ENCODE data around the gene SPOCK2.
A peak's percentile ranks its signal among the peaks of the same experiment; 100 is the strongest.

The SPOCK2 gene

GRCh38 chr10:72086466-72087391, 1.6 kb downstream of the SPOCK2 start:
- Mint-ChIP-seq H3K27ac (peak overlapping the region; percentile 98), H3K4me1 (ENCODE audit: low read depth) (peaks cover 71% of the 10 kb centered on the region)

GRCh38 chr10:72085864-72086465, 2.4 kb downstream of the SPOCK2 start:
- no peaks in the 10 kb centered on the region for H3K27me3 Mint-ChIP-seq
- peaks cover 2% of the 10 kb centered on the region for H3K36me3 Mint-ChIP-seq
- H3K4me1 Mint-ChIP-seq (ENCODE audit: low read depth), result peaks cover 76% of the 10 kb centered on the region
- peak overlapping the region; percentile 98 for H3K27ac Mint-ChIP-seq
- H3K9me3 Mint-ChIP-seq (ENCODE audit: low read depth), result no peaks in the 10 kb centered on the region
- peak overlapping the region; percentile 96 for H3K4me3 Mint-ChIP-seq

More at GRCh38 chr10:72086466-72087391, 1.6 kb downstream of the SPOCK2 start:
- no peaks in the 10 kb centered on the region for H3K9me3 Mint-ChIP-seq (ENCODE audit: low read depth)
- H3K36me3 Mint-ChIP-seq, result peaks cover 2% of the 10 kb centered on the region
- peak overlapping the region; percentile 96 for H3K4me3 Mint-ChIP-seq
- H3K27me3 Mint-ChIP-seq, result no peaks in the 10 kb centered on the region

DNA sequence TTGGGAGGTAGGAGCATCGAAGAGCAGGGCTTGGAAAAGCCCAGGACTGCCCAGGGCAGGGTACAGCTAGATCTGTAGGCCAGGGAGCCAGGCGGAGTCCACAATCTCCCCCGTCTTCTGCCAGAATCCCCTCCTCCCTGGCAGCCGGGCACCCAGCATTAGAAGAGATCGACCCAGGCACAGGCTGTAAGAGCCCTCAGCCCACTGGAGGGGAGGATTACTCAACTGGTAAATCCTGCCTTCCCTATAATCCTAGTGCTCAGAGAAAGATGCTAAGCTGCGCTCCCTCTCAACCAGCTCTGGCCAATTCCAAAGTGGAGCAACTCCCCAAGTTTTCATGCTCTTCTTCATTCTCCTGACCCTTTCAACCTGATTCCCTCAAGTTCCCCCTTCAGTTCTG, 3.2 kb downstream of the SPOCK2 start:
- H3K27ac Mint-ChIP-seq, result peak overlapping the region; percentile 98
- H3K9me3 Mint-ChIP-seq (ENCODE audit: low read depth), result no peaks in the 10 kb centered on the region
- H3K36me3 Mint-ChIP-seq, result peaks cover 3% of the 10 kb centered on the region
- H3K4me3 Mint-ChIP-seq, result peak overlapping the region; percentile 96
- no peaks in the 10 kb centered on the region for H3K27me3 Mint-ChIP-seq
- peaks cover 79% of the 10 kb centered on the region for H3K4me1 Mint-ChIP-seq (ENCODE audit: low read depth)

GRCh38 chr10:72083790-72084459, 4.4 kb downstream of the SPOCK2 start:
- H3K9me3 Mint-ChIP-seq (ENCODE audit: low read depth), result no peaks in the 10 kb centered on the region
- peak overlapping the region; percentile 98 for H3K27ac Mint-ChIP-seq
- H3K4me3 Mint-ChIP-seq, result peak overlapping the region; percentile 96
- H3K27me3 Mint-ChIP-seq, result no peaks in the 10 kb centered on the region
- H3K36me3 Mint-ChIP-seq, result peaks cover 4% of the 10 kb centered on the region
- H3K4me1 Mint-ChIP-seq (ENCODE audit: low read depth), result peaks cover 79% of the 10 kb centered on the region

DNA sequence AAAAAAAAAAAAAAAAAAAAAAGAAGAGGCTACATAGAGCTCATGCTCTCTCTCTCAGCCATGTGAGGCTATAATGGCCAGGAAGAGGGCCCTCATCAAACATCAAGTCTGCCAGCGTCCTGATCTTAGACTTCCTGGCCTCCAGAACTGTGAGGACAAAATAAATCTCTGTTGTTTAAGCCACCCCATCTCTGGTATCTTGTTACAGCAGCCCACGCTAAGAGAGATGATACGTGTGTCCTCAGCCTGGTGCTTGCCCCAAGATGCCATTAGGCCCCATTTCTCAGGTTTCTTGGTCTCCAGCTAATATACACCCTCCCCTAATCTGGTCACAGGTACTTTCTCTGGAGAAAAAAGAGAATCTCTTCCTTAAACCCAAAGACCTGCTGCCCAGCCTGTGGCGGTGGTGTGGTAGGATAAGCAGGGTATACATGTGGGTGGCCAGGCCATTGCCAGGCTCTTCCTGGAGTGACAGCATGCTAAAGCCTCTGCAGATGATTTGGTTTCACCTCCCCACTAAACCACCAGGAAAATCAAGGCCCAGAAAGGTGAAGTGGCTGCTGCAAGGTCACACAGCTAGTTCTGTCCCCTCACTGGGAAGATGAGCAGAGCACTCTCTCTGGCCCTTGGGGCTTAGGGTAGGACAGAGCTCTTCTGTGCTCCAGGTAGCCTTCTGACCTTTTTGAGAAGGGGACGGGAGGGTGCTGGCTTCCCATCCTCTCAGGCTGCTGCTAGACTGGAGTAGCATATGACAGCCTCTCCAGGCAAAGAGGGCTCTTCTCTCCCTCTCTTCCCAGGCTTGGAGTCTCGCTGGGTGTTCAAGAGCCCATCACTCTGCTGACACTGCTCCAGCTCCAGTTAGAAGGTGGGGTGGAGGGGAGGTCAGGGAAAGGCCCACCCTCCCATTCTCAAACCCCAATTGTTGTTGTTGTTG, 5.2 kb downstream of the SPOCK2 start:
- Mint-ChIP-seq H3K4me1 (ENCODE audit: low read depth) (peaks cover 80% of the 10 kb centered on the region), H3K27me3 (no peaks in the 10 kb centered on the region), H3K9me3 (ENCODE audit: low read depth) (no peaks in the 10 kb centered on the region), H3K4me3 (peak overlapping the region; percentile 96), H3K27ac (peak overlapping the region; percentile 98), H3K36me3 (peaks cover 4% of the 10 kb centered on the region)

- no peaks in the 10 kb centered on the region for H3K27me3 Mint-ChIP-seq
- H3K4me3 Mint-ChIP-seq, result peak overlapping the region; percentile 69
- H3K36me3 Mint-ChIP-seq, result peaks cover 4% of the 10 kb centered on the region
- H3K4me1 Mint-ChIP-seq (ENCODE audit: low read depth), result peaks cover 91% of the 10 kb centered on the region
- H3K9me3 Mint-ChIP-seq (ENCODE audit: low read depth), result no peaks in the 10 kb centered on the region
- H3K27ac Mint-ChIP-seq, result peak overlapping the region; percentile 98
Measured at GRCh38 chr10:72081772-72082590, 6.4 kb downstream of the SPOCK2 start.

GRCh38 chr10:72081210-72081609, 7.1 kb downstream of the SPOCK2 start:
- Mint-ChIP-seq H3K4me1 (ENCODE audit: low read depth) (peaks cover 93% of the 10 kb centered on the region), H3K27me3 (no peaks in the 10 kb centered on the region)

DNA sequence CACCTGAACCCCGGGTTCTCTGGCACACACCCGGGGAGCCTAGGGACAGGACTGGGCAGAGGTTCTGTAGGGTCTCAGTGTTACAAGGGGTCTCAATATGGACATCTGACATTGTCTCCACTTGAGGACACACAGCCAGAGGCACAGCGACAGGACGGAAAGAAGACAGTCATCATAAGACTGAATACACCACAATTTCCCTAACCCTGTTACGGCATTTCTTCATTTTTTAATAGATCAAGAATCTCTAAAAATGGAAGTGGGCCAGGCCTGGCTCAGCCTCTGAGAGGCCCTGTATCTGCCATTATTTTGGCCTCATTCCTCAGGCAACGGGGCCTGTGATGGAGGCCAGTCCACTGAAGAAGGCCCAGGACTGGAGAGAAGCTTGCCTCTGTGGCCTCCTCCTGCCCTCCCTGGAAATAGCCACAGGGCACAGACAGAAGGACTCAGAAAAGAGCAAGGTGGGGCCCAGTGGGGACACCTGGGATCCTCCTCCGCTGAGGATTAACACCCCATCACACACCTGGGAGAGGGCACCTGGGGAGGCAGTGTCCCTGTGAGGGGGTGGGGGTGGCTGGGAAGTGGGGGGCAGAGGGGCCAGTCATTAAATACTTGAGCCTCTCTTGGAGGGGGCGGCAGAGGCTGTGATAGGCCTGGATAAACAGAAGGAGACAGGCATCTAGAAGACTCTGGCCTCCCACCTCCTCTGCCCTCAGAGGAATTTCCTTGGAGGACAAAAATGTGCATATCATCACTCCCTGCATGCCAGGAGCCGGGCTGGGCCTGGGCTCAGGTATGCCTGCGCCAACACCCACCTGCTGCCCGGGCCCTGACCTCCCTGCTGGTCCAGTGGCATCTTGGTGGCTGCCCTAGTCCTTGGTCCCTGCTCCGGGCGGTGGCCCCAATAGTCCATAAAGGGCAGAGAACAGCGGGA, 8.0 kb downstream of the SPOCK2 start:
- no peaks in the 10 kb centered on the region for H3K9me3 Mint-ChIP-seq (ENCODE audit: low read depth)
- H3K36me3 Mint-ChIP-seq, result peaks cover 2% of the 10 kb centered on the region
- peak overlapping the region; percentile 98 for H3K27ac Mint-ChIP-seq
- peaks cover 93% of the 10 kb centered on the region for H3K4me1 Mint-ChIP-seq (ENCODE audit: low read depth)
- no peaks in the 10 kb centered on the region for H3K27me3 Mint-ChIP-seq
- H3K4me3 Mint-ChIP-seq, result peak overlapping the region; percentile 85

More at GRCh38 chr10:72081210-72081609, 7.1 kb downstream of the SPOCK2 start:
- Mint-ChIP-seq H3K4me3 (peak overlapping the region; percentile 69), H3K27ac (peak overlapping the region; percentile 98), H3K9me3 (ENCODE audit: low read depth) (no peaks in the 10 kb centered on the region), H3K36me3 (peaks cover 2% of the 10 kb centered on the region)

DNA sequence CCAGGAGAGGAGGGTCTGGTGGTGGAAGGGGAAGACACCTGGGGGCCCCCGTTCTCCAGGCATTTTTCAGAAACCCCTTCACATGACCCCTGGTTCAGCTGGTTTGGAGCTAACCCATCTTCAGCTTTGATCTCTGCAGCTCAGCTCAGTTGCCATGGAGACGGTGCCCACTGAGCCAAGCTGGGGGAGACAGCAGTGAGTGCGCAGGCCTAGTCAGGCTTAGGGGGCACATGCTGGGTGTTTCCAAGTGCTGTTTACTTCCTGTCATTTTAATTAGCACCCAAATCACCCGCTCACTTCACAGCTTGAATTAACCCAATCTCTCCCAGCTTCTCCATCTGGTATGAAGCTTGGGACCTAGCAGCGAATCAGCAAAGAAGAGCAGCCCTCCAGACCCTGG, 9.0 kb downstream of the SPOCK2 start:
- peaks cover 2% of the 10 kb centered on the region for H3K36me3 Mint-ChIP-seq
- H3K27me3 Mint-ChIP-seq, result no peaks in the 10 kb centered on the region
- no peaks in the 10 kb centered on the region for H3K9me3 Mint-ChIP-seq (ENCODE audit: low read depth)
- peaks cover 94% of the 10 kb centered on the region for H3K4me1 Mint-ChIP-seq (ENCODE audit: low read depth)
- H3K27ac Mint-ChIP-seq, result peak overlapping the region; percentile 98
- peak overlapping the region; percentile 85 for H3K4me3 Mint-ChIP-seq

- no peaks in the 10 kb centered on the region for H3K9me3 Mint-ChIP-seq (ENCODE audit: low read depth)
- peaks cover 96% of the 10 kb centered on the region for H3K4me1 Mint-ChIP-seq (ENCODE audit: low read depth)
- H3K27me3 Mint-ChIP-seq, result no peaks in the 10 kb centered on the region
- peak overlapping the region; percentile 98 for H3K27ac Mint-ChIP-seq
- peaks cover 2% of the 10 kb centered on the region for H3K36me3 Mint-ChIP-seq
- H3K4me3 Mint-ChIP-seq, result peak overlapping the region; percentile 81
Measured at GRCh38 chr10:72077275-72077990, 10.9 kb downstream of the SPOCK2 start.

DNA sequence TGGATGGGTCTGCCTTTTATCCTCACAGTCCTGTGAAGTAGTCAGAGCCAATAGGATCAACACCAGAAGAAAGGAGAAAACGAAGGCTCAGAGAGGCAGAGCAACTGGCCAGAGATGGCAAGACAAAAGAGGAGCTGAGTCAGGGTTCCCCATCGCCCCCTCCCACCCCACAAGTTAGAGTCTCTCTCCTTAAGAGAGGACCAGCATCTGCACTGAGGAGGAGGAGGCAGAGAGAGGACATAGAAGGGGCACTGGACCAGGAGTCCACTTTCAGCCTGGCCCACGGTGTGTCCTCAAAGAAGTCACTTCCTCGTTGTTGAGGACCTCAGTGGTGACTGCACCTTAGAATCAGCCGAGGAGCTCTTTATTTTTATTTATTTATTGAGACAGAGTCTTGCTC, 11.6 kb downstream of the SPOCK2 start:
- H3K9me3 Mint-ChIP-seq (ENCODE audit: low read depth), result no peaks in the 10 kb centered on the region
- peak overlapping the region; percentile 56 for H3K4me3 Mint-ChIP-seq
- H3K27me3 Mint-ChIP-seq, result no peaks in the 10 kb centered on the region
- H3K36me3 Mint-ChIP-seq, result peaks cover 3% of the 10 kb centered on the region
- H3K4me1 Mint-ChIP-seq (ENCODE audit: low read depth), result peaks cover 93% of the 10 kb centered on the region
- peak overlapping the region; percentile 98 for H3K27ac Mint-ChIP-seq

- H3K4me3 Mint-ChIP-seq, result peak overlapping the region; percentile 56
- peaks cover 7% of the 10 kb centered on the region for H3K36me3 Mint-ChIP-seq
- H3K4me1 Mint-ChIP-seq (ENCODE audit: low read depth), result peaks cover 94% of the 10 kb centered on the region
- peak overlapping the region; percentile 98 for H3K27ac Mint-ChIP-seq
- H3K27me3 Mint-ChIP-seq, result no peaks in the 10 kb centered on the region
- H3K9me3 Mint-ChIP-seq (ENCODE audit: low read depth), result no peaks in the 10 kb centered on the region
Measured at GRCh38 chr10:72075376-72076115, 12.8 kb downstream of the SPOCK2 start.
